GM23338 (cell line): Measurements from ENCODE around the gene NPHP1.
"Not testable (repeated sequence)": the region's sequence is repeated elsewhere in the genome, so short reads cannot be mapped to it uniquely, and the experiment has no call there.

Experiments
- CREB1 ChIP-seq: fragments of 250-450 bp; sonication (Bioruptor Pico); IDR thresholded peaks from 2 replicates; pipeline ENCODE4 v1.5.0; 2020; ENCODE audit warnings: low read depth, mild to moderate bottlenecking, moderate library complexity
- ETS1 ChIP-seq: IDR thresholded peaks from 2 replicates; pipeline ENCODE4 v1.6.1; 2016; ENCODE audit warnings: antibody characterized with exemption
- EZH2 ChIP-seq: fragments of 200-600 bp; sonication (generic); IDR thresholded peaks from one replicate; pipeline ENCODE4 v1.8.0; 2017; ENCODE audit warnings: antibody characterized with exemption, mild to moderate bottlenecking, low read depth; ENCODE audit not compliant: unreplicated experiment
- EZH2phosphoT487 ChIP-seq: fragments of 200-600 bp; sonication (generic); IDR thresholded peaks from one replicate; pipeline ENCODE4 v1.8.1; 2018; ENCODE audit warnings: antibody characterized with exemption; ENCODE audit not compliant: unreplicated experiment
- NANOG ChIP-seq: IDR thresholded peaks from 2 replicates; pipeline ENCODE4 v1.6.1; 2016; ENCODE audit warnings: antibody characterized with exemption, borderline replicate concordance
- POLR2AphosphoS5 ChIP-seq: IDR thresholded peaks from 2 replicates; pipeline ENCODE4 v1.6.1; 2016; ENCODE audit warnings: antibody characterized with exemption, low read depth
- REST ChIP-seq: IDR thresholded peaks from one replicate; pipeline ENCODE4 v1.6.1; 2018; ENCODE audit warnings: antibody characterized with exemption; ENCODE audit not compliant: unreplicated experiment
- STAT1 ChIP-seq: IDR thresholded peaks from one replicate; pipeline ENCODE4 v1.6.1; 2016; ENCODE audit warnings: antibody characterized with exemption; ENCODE audit not compliant: unreplicated experiment
- TF ChIP-seq, protein P1 (sequence below), 2 experiments: fragments of 200-600 bp in 1 of 2; sonication (generic) in 1 of 2; conservative IDR thresholded peaks; 2 replicates each; pipeline versions ENCODE4 v1.5.1 to v1.6.1; 2016 to 2017; ENCODE audit warnings: antibody characterized with exemption in 2 of 2, low read depth in 2 of 2, mild to moderate bottlenecking in 2 of 2, moderate library complexity in 1 of 2

- TF ChIP-seq, protein P1, sequence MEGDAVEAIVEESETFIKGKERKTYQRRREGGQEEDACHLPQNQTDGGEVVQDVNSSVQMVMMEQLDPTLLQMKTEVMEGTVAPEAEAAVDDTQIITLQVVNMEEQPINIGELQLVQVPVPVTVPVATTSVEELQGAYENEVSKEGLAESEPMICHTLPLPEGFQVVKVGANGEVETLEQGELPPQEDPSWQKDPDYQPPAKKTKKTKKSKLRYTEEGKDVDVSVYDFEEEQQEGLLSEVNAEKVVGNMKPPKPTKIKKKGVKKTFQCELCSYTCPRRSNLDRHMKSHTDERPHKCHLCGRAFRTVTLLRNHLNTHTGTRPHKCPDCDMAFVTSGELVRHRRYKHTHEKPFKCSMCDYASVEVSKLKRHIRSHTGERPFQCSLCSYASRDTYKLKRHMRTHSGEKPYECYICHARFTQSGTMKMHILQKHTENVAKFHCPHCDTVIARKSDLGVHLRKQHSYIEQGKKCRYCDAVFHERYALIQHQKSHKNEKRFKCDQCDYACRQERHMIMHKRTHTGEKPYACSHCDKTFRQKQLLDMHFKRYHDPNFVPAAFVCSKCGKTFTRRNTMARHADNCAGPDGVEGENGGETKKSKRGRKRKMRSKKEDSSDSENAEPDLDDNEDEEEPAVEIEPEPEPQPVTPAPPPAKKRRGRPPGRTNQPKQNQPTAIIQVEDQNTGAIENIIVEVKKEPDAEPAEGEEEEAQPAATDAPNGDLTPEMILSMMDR (conservative IDR thresholded peaks at IDR 0.05; ENCODE audit: low read depth in 2 of 2): not testable (repeated sequence)
- TF ChIP-seq EZH2phosphoT487; REST; ETS1; STAT1; NANOG; EZH2; CREB1 (CRISPR knock-in tag); POLR2AphosphoS5: not testable (repeated sequence)
These were observed 126.7 kb downstream of the NPHP1 start for GRCh38 chr2:110078104-110078503.
